Activated CD8-positive, alpha-beta memory T cell treated with anti-CD3 and anti-CD28 coated beads, Interleukin-2, amount 10 ng/mL, durations not matched to agents 7 days and 5 days (primary cell): Measurements from ENCODE around the gene KCNJ14. TPM values are rescaled to one million over a fixed set of nuclear protein-coding genes. Genes with fewer than 3 reads are reported as not detected.
A peak's percentile ranks its signal among the peaks of the same experiment; 100 is the strongest.

Experiments used
- ATAC-seq: fragments of 150-1000 bp; cut with Tn5 transposase; one replicate; pipeline ENCODE4 v1.10.0; 2021; ENCODE audit warnings: moderate library complexity
- CTCF ChIA-PET: fragments of 350-600 bp; sonication (Branson Sonifier 250); formaldehyde crosslinking; loops from one replicate; lab custom pipeline; 2021; ENCODE audit warnings: antibody characterized with exemption; lab: Charles Lee
- DNase-seq: peaks from one replicate; pipeline ENCODE4 v3.0.0-alpha.2; 2020
- H3K27ac Mint-ChIP-seq: one replicate; pipeline ENCODE4 v1.8.0; 2021; ENCODE audit warnings: mild to moderate bottlenecking, mixed read lengths
- H3K27me3 Mint-ChIP-seq: one replicate; pipeline ENCODE4 v1.8.0; 2021; ENCODE audit warnings: mixed read lengths
- H3K36me3 Mint-ChIP-seq: one replicate; pipeline ENCODE4 v1.8.0; 2021; ENCODE audit warnings: mild to moderate bottlenecking, mixed read lengths
- H3K4me1 Mint-ChIP-seq: one replicate; pipeline ENCODE4 v1.8.0; 2021; ENCODE audit warnings: mixed read lengths
- H3K4me3 Mint-ChIP-seq: one replicate; pipeline ENCODE4 v1.8.0; 2021; ENCODE audit warnings: mild to moderate bottlenecking, moderate library complexity, mixed read lengths
- H3K9me3 Mint-ChIP-seq: one replicate; pipeline ENCODE4 v1.8.0; 2022; ENCODE audit warnings: low read depth, mixed read lengths
- total RNA-seq, 2 experiments: library from RNA; stranded (reverse); gene quantifications; one replicate each; pipeline ENCODE4 v1.2.3, GENCODE V29; 2021

The KCNJ14 gene
- total RNA-seq, 2 experiments from 2014 or later: 0.85 to 1.5 TPM

DNA sequence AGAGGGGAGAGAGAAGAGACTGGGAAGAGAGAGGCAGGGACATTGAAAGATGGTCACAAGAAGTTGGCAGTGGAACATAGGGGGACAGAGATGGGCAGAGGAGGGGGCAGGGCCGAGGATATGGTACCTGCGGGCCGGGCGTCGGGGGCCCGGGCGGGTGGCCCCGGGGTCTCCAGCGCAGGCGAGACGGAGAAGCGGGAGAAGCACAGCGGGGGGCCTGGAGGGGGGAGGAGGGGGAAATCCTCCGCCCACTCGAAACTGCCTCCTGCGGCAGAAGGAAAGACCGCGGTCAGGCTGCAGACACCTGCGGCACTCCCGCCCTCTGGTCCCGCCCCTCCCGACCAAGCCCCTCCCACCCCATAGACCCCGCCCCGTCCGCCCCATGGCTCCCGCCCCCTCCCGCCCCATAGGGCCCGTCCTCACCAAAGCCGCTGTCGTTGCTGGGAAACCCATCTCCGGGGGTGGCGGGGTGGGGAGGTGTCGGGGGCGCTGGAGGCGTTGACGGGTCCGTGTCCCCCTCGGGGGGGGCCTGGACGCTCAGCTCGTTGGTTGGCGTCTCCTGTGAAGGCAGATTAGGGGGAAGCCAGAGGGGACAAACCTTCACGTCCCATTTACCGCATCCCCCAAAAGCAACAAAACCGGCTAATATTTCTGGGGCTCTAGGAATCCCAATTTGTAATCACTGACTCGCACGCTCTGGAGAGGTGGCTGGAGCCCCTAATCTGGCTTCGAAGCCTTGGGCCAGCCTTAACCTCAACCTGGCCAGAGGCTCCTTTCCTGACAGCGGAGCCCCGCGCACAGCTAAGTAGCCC, 35.8 kb downstream of the KCNJ14 start:
- CTCF ChIA-PET: interaction anchor here (0.8 to 4.9 kb wide), 10 partner anchors 11 to 117 kb away, joined by 3 to 72 read pairs (median 8); no protein-coding TSS in a partner anchor
- no peak overlapping the region for H3K4me3 Mint-ChIP-seq

DNA sequence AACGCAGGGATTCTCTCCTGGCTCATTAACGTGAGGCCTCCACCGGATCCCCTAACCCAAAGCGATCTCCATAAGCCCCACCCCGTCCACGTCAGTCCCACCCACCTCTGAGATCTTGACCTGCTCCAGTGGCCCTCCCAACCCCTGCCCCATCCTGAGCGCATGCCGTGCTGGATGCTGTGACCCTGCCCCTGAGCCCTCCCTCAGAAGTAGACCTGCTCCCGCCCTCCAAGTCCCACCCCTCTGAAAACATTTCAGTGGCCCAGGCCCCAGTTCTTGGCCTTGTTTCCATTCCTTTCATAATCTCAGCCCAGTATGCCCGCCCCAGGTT, 36.4 kb downstream of the KCNJ14 start:
- Mint-ChIP-seq H3K36me3 (no peaks in the 10 kb centered on the region), H3K27ac (no peak overlapping the region), H3K9me3 (no peaks in the 10 kb centered on the region), H3K4me3 (no peak overlapping the region), H3K4me1 (peaks cover 30% of the 10 kb centered on the region), H3K27me3 (peaks cover 47% of the 10 kb centered on the region)
- ATAC-seq (no peak), DNase-seq (no peak)
- CTCF ChIA-PET: interaction anchor here (3.9 to 4.9 kb wide), 2 partner anchors 93 to 117 kb away, joined by 22 to 72 read pairs; no protein-coding TSS in a partner anchor

More for the DNA sequence above, 35.8 kb downstream of the KCNJ14 start:
- Mint-ChIP-seq H3K27me3 (peaks cover 45% of the 10 kb centered on the region), H3K36me3 (no peaks in the 10 kb centered on the region), H3K9me3 (no peaks in the 10 kb centered on the region), H3K27ac (no peak overlapping the region), H3K4me1 (peaks cover 30% of the 10 kb centered on the region)
- peak; percentile 65 for DNase-seq
- no peak for ATAC-seq

DNA sequence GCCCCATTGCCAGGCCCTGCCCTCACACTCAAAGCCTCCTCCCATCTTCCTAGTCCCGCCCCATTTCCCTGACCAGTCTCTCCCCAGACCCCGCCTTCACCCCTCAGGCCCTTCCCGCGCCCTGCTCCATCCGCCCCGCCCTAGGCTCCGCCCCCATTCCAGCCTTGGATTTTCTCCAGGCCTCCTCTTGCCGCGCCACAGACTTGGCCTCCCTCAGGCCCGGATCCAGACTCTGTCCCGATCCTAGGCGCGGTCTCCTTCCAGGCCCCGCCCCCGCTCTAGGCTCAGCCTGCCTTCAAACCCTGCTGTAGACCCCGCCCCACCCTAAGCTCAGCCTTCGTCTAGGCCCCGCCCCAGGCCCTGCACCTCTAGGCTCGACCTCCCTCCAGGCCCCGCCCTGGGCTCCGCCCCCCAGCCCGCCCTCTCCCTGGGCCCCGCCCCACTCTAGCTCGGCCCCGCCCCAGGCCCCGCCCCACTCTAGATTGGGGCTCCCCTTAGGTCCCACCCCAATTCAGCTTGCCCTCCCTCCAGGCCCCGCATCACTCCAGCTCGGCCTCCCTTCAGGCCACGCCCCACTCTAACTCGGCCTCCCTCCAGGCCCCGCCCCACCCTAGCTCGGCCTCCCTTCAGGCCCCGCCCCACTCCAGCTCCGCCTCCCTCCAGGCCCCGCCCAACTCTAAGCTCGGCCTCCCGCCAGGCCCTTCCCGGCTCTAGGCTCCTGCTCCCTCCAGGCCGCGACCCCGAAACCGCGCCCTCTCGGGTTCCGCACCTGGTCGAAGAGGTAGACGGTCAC, 37.7 kb downstream of the KCNJ14 start:
- H3K9me3 Mint-ChIP-seq: no peaks in the 10 kb centered on the region
- H3K27ac Mint-ChIP-seq: peak overlapping the region; percentile 26
- DNase-seq (peak; percentile 91), ATAC-seq (peak; percentile 74)
- peak overlapping the region; percentile 26 for H3K4me3 Mint-ChIP-seq
- peaks cover 51% of the 10 kb centered on the region for H3K27me3 Mint-ChIP-seq
- peaks cover 30% of the 10 kb centered on the region for H3K4me1 Mint-ChIP-seq
- no peaks in the 10 kb centered on the region for H3K36me3 Mint-ChIP-seq
- CTCF ChIA-PET: interaction anchor here (0.9 to 4.5 kb wide), 6 partner anchors 13 to 143 kb away, joined by 3 to 30 read pairs (median 9); partner anchors contain the start of genes RPL18 and SPHK2

DNA sequence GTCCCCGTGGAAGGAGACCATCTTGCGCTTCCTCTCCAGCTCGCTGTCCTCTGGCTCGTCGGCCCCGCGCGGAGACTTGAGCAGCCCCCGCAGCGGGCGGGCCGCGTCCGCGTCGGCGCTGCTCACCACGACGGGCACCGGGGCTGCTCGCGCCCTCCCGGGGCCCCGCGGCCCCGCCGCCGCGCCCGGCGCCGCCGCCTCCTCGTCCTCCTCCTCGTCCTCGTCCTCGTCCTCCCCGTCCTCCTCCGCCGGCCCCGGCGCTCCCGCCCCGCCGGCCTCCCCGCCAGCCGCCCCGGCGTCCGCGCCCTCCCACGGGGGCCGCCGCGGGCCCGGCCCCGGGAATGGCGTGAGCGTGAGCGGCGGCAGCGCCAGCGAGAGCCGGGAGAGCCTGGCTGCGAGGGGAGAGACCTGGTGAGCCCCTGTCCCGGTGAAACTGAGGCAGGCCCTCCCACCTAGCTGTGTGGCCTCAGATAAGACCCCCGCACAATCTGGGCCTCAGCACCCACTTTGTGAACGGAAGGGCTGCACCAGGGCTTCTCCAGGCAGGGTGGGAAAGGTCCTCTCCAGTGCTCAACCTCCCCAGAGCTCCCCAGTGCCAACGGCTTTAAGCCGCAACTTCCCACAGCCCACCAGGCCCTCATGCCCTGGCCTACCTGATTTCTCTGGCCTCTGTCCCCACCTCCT, 38.5 kb downstream of the KCNJ14 start:
- CTCF ChIA-PET: interaction anchor here (0.9 to 4.5 kb wide), 8 partner anchors 13 to 180 kb away, joined by 3 to 30 read pairs (median 4); partner anchors contain the start of genes RPL18 and SPHK2
- DNase-seq: no peak
- Mint-ChIP-seq H3K4me3 (peak overlapping the region; percentile 26), H3K4me1 (peaks cover 30% of the 10 kb centered on the region), H3K27me3 (peaks cover 51% of the 10 kb centered on the region), H3K9me3 (no peaks in the 10 kb centered on the region), H3K36me3 (no peaks in the 10 kb centered on the region), H3K27ac (no peak overlapping the region)
- peak; percentile 15 for ATAC-seq

DNA sequence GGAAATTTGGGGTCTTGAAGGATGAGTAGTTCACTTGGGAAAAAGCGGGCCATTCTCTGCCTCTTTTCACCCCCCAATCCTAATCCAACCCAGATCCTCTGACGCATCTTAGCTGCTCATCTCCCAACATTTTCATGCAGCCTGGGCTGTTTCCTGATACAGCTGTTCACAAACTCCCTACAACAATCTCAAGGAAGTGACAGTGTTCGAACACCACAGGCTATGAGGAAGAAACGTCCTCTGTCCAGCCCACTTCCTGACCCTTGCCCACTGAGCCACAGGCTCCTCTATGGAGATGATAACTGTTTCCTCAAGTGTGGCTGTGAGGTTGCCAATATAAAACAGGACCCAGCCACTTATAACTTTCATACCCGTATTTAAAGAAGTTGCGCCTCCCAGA, 40.0 kb downstream of the KCNJ14 start:
- Mint-ChIP-seq H3K4me3 (no peak overlapping the region), H3K36me3 (no peaks in the 10 kb centered on the region), H3K9me3 (no peaks in the 10 kb centered on the region), H3K4me1 (peaks cover 27% of the 10 kb centered on the region), H3K27ac (no peak overlapping the region), H3K27me3 (peaks cover 46% of the 10 kb centered on the region)
- CTCF ChIA-PET: interaction anchor here (0.8 to 4.5 kb wide), 4 partner anchors 11 to 113 kb away, joined by 3 to 30 read pairs (median 5); no protein-coding TSS in a partner anchor
- ATAC-seq (no peak), DNase-seq (no peak)

DNA sequence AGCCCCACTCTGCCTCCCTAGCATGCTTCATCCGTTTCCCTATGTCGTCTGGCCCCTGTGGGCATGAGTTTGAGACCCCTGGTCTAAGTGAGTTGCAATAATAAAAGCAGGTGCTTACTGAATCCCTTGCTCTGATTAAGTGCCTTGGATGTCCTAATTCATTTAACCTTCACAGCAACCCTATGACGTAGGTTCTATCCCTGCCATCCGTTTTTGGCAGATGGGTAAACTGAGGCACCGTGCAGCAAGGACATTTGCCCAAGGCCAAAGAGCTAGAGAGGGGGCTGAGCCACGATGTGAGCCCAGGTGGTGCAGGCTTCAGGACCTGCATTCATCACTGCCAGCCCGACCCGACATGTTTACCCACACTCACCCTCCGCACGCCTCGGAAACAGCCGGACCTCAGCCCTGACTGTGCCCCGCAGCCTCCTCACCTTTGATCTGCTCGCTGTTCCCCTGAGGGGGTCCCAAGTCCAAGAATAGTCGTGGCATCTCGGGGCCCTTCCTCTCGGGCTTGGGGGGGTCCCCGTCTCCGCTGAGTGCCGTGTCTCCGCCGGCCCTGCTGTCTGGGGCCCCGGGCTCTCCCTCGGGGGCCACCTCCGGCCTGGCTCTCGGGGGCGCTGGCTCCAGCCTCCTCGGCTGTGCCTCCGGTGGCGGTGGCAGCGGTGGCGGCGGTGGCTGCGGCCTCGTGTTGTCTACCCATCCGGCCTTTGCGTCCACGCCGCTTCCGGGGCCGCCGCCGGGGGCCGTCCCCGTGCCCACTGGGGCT, 41.8 kb downstream of the KCNJ14 start:
- peak; percentile 37 for DNase-seq
- no peak overlapping the region for H3K4me3 Mint-ChIP-seq
- H3K36me3 Mint-ChIP-seq: no peaks in the 10 kb centered on the region
- ATAC-seq: no peak
- CTCF ChIA-PET: interaction anchor here (1.8 to 4.5 kb wide), 2 partner anchors 9 to 87 kb away, joined by 7 to 30 read pairs; no protein-coding TSS in a partner anchor
- peaks cover 20% of the 10 kb centered on the region for H3K4me1 Mint-ChIP-seq
- no peaks in the 10 kb centered on the region for H3K9me3 Mint-ChIP-seq
- no peak overlapping the region for H3K27ac Mint-ChIP-seq
- H3K27me3 Mint-ChIP-seq: peaks cover 35% of the 10 kb centered on the region

DNA sequence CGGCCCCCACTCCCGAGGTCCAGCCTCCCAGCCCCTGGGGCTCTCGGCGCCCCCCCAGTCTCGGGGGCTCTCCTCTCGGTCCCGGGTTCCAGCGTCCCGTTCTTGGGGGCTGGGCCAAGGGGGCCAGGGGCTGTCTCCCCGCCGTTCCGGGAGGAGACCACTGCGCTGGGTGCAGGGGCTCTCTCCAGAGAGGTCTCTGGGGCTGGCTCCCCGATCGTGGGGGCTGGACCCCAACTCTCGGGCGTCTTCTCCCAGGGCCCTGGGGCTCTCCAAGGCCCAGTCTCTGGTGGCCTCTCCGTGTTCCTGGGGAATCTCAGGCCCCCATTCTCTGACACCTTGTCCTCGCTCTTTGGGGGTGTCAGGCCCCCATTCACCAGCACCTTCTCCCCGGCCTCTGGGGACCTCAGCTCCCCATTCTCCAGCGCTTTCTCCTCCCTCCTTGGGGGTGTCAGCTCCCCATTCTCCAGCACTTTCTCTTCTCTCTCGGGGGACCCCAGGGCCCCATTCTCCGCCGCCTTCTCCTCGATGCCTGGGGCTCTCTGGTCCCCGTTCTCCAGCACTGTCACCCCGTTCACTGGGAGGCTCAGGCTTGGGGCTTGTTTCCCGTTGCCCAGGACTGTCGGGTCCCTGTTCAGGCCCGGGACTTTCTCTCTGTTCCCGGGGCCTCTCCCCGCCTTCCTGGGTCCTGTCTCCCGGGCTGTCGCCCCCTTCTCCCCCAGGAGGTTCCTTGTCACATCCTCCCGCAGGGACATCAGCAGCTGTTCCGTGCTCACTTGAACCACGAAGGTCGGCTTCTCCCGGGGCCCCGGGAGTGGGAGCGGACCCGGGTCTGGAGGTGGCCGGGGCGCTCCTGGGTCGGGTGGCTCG, 42.6 kb downstream of the KCNJ14 start:
- CTCF ChIA-PET: no interaction called here
- peaks cover 29% of the 10 kb centered on the region for H3K27me3 Mint-ChIP-seq
- no peak overlapping the region for H3K4me3 Mint-ChIP-seq

DNA sequence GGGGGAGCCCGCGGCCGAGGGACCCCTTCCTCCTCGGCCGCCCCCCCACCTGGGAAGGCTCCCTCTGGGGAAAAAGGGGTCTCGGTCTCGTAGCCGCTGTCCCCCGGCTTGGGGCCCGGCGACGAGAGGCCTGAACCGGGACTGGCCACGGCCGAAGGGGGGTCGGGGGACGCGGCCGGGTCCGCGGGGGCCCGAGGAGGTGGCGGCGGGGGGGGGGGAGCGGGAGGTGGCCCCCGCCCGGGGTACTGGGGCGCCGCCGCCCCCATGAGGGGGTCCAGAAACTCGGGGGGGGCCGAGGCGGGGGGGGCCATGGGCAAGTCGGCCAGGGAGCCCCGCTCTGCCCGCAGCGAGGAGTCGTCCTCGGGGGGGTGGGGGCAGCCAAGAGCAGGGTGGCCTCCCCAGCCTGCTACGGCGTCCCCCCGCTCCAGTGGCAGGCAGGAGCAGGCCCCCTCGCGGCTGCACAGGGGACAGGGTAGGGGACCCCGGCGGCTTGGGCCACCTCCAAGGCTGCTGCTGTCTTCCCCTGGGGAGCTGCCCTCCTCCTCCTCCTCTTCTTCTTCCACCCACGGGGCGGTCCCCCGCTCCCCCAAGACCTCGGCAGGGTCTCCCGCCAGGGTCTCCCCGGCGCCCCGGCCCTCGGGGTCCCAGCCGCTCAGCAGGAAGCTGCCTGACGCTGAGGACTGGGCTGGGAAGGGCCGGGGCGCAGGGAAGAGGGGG, 43.4 kb downstream of the KCNJ14 start:
- ATAC-seq (no peak), DNase-seq (no peak)
- H3K27me3 Mint-ChIP-seq: peaks cover 29% of the 10 kb centered on the region
- CTCF ChIA-PET: no interaction called here
- H3K27ac Mint-ChIP-seq: no peak overlapping the region
- no peaks in the 10 kb centered on the region for H3K36me3 Mint-ChIP-seq
- H3K4me3 Mint-ChIP-seq: no peak overlapping the region
- H3K9me3 Mint-ChIP-seq: no peaks in the 10 kb centered on the region
- peaks cover 19% of the 10 kb centered on the region for H3K4me1 Mint-ChIP-seq

More for the DNA sequence above, 42.6 kb downstream of the KCNJ14 start:
- no peak overlapping the region for H3K27ac Mint-ChIP-seq
- ATAC-seq (no peak), DNase-seq (peak; percentile 34)
- peaks cover 19% of the 10 kb centered on the region for H3K4me1 Mint-ChIP-seq
- no peaks in the 10 kb centered on the region for H3K9me3 Mint-ChIP-seq
- no peaks in the 10 kb centered on the region for H3K36me3 Mint-ChIP-seq

DNA sequence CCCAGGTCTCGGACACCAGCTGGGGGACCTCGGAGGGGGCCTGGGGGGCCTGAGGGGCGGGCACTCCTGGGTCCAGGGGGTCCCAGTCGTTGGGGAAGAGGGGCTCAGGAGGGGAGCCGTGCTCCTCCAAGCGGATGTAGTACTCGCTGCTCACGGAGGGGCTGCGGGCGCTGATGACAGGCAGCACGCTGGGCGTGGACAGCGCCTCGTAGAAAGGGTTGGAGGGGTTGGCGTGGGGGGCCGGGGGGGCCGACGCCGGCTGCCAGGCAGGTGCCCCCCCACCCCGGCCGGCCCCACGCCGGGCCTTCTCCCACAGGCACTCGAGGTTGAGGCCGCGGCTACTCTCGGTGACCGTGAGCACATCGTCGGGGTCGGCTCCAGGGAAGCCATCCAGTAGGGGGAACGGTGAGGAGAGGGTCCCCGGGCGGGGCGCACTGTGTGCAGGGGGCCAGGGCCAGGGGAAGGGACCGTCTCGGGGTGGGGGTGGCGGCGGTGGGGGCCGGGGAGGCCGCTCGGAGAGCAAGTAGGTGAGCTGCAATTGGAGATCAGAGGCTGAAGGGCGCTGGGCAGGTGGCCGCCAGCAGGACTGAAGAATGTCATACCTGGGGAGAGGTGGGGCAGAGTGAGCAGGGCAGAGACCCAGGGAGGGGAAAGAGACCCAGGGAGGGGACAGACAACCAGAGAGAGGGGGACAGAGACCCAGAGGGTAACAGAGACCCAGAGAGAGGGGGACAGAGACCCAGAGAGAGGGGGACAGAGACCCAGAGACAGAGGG, 44.1 kb downstream of the KCNJ14 start:
- Mint-ChIP-seq H3K9me3 (no peaks in the 10 kb centered on the region), H3K27ac (no peak overlapping the region), H3K4me1 (peaks cover 18% of the 10 kb centered on the region), H3K4me3 (no peak overlapping the region), H3K36me3 (no peaks in the 10 kb centered on the region), H3K27me3 (peaks cover 24% of the 10 kb centered on the region)
- CTCF ChIA-PET: no interaction called here
- ATAC-seq (no peak), DNase-seq (peak; percentile 36)

DNA sequence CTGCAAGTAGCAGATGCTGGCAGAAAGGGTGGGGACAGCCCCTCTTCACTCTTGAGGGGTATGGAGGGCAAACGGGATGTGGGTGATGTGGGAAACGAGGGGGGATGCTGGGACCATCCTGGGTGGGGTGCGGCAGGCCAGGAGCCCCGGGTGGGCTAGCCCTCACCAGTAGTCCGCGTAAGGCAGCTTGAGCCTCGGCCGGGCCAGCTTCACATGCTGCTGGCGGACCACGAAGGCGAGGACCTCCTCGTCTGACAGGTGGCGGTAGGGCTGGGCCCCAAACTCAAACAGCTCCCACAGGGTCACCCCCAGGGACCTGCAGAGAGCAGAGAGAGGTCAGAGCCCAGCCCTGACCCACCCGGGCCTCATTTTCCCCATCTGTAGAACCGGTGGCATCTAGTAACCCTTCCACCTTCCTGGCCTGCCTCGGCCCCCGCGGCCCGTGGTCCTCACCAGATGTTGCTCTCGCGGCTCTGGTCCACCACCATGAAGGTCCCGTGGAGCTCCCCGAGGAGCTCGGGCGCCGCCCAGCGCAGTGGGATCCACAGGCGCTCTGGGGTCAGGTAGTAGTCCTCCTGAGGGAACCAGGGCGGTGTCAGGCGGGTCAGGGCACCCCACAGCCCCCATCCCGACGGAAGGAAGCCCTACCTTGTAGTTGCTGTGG, 45.6 kb downstream of the KCNJ14 start:
- no peak overlapping the region for H3K27ac Mint-ChIP-seq
- peak overlapping the region; percentile 49 for H3K4me3 Mint-ChIP-seq
- no peaks in the 10 kb centered on the region for H3K36me3 Mint-ChIP-seq
- DNase-seq (peak; percentile 38), ATAC-seq (no peak)
- no peaks in the 10 kb centered on the region for H3K9me3 Mint-ChIP-seq
- H3K27me3 Mint-ChIP-seq: peaks cover 10% of the 10 kb centered on the region
- CTCF ChIA-PET: interaction anchor here (1.1 to 1.2 kb wide), 3 partner anchors 9 to 88 kb away, joined by 3 to 4 read pairs (median 3); no protein-coding TSS in a partner anchor
- peaks cover 9% of the 10 kb centered on the region for H3K4me1 Mint-ChIP-seq
